HEK293T (cell line): ENCODE measurements around the gene COA3.

Experiments used
- BHLHE40 ChIP-seq: fragments of 450-650 bp; IDR thresholded peaks from 2 replicates; pipeline ENCODE4 v1.6.1; 2016; ENCODE audit warnings: mild to moderate bottlenecking, moderate library complexity, borderline replicate concordance
- ELF4 ChIP-seq: fragments of 450-650 bp; IDR thresholded peaks from 2 replicates; pipeline ENCODE4 v1.6.1; 2017; ENCODE audit warnings: antibody characterized with exemption
- FOXA1 ChIP-seq: fragments of 450-650 bp; IDR thresholded peaks from 2 replicates; pipeline ENCODE4 v1.6.1; 2016; ENCODE audit warnings: mild to moderate bottlenecking
- FOXK2 ChIP-seq: fragments of 450-650 bp; IDR thresholded peaks from 2 replicates; pipeline ENCODE4 v1.6.1; 2016; ENCODE audit warnings: mild to moderate bottlenecking
- FOXM1 ChIP-seq: fragments of 450-650 bp; IDR thresholded peaks from 2 replicates; pipeline ENCODE4 v1.6.1; 2017; ENCODE audit warnings: mild to moderate bottlenecking, borderline replicate concordance
- HDGF ChIP-seq: fragments of 450-650 bp; IDR thresholded peaks from 2 replicates; pipeline ENCODE4 v1.6.1; 2017; ENCODE audit warnings: antibody characterized with exemption, borderline replicate concordance
- L3MBTL2 ChIP-seq: fragments of 450-650 bp; conservative IDR thresholded peaks from 2 replicates; pipeline ENCODE4 v1.6.1; 2016; ENCODE audit warnings: mild to moderate bottlenecking
- NFRKB ChIP-seq: fragments of 450-650 bp; IDR thresholded peaks from 2 replicates; pipeline ENCODE4 v1.6.1; 2016; ENCODE audit warnings: mild to moderate bottlenecking, moderate library complexity
- SP1 ChIP-seq: fragments of 450-650 bp; IDR thresholded peaks from 2 replicates; pipeline ENCODE4 v1.6.1; 2017
- TARDBP ChIP-seq: fragments of 450-650 bp; IDR thresholded peaks from 2 replicates; pipeline ENCODE4 v1.6.1; 2016
- ZNF384 ChIP-seq: fragments of 450-650 bp; IDR thresholded peaks from 2 replicates; pipeline ENCODE4 v1.6.1; 2016
- TF ChIP-seq, protein P1 (sequence below): fragments of 450-650 bp; IDR thresholded peaks from 2 replicates; pipeline ENCODE4 v1.6.1; 2016

DNA sequence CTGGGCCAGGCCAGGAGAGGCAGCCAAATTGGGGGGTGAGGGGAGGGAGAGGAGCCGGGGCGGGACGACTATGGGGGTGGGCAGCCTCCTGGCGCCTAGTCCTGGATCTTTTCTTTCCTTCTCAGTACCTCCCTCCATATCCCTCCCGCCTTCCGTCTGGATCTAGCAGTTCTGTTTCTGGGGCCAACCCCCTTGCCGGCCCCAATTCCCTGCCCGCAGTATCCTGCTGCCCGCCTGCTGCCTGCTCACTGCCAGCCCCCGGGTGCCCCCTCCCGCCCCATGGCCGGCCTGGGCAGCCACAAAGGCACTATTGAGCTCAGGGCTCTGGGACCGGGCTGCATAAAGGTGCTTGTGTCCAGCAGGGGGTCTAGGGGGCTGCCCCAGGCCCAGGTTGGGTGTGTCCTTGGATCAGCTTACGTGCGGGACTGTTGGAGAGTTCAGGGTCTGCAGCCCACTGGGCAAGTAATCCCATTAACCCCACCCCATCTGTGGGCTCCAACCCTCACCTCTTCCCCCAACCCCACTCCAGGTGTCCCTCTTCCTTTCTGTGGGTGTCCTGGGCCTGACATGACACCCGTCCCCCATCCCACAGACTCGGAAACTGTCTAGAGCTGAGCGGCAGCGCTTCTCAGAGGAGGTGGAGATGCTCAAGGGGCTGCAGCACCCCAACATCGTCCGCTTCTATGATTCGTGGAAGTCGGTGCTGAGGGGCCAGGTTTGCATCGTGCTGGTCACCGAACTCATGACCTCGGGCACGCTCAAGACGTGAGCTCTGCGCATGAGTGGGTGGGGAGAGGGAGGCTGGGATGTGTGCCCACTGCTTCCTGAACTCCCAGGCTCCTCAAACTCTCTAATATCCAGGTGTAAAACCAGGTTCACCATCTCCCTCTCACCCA is 16.1 kb downstream of the COA3 start:
- TF ChIP-seq SP1, result no peak
- no peak for TF ChIP-seq L3MBTL2
- TF ChIP-seq NFRKB, result no peak
- no peak for TF ChIP-seq BHLHE40
- TF ChIP-seq FOXK2, result no peak
- TF ChIP-seq FOXA1, result no peak
- TF ChIP-seq FOXM1, result no peak
- TF ChIP-seq HDGF, result no peak
- TF ChIP-seq TARDBP, result no peak
- no peak for TF ChIP-seq ELF4
- TF ChIP-seq ZNF384, result no peak
- TF ChIP-seq, protein P1, sequence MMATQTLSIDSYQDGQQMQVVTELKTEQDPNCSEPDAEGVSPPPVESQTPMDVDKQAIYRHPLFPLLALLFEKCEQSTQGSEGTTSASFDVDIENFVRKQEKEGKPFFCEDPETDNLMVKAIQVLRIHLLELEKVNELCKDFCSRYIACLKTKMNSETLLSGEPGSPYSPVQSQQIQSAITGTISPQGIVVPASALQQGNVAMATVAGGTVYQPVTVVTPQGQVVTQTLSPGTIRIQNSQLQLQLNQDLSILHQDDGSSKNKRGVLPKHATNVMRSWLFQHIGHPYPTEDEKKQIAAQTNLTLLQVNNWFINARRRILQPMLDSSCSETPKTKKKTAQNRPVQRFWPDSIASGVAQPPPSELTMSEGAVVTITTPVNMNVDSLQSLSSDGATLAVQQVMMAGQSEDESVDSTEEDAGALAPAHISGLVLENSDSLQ, result no peak
